Stimulated activated CD8-positive, alpha-beta memory T cell treated with anti-CD3 and anti-CD28 coated beads, Interleukin-2, amount 100 ng/mL, for 48 hours (primary cell): ENCODE measurements around the gene TWF1.
"Not testable (repeated sequence)": the region's sequence is repeated elsewhere in the genome, so short reads cannot be mapped to it uniquely, and the experiment has no call there.

ENCODE experiments used
- DNase-seq, 2 donors: peaks; one replicate each; pipeline ENCODE4 v3.0.0-alpha.2; 2020; ENCODE audit warnings: low read depth in 2 of 2

TWF1 gene

DNA sequence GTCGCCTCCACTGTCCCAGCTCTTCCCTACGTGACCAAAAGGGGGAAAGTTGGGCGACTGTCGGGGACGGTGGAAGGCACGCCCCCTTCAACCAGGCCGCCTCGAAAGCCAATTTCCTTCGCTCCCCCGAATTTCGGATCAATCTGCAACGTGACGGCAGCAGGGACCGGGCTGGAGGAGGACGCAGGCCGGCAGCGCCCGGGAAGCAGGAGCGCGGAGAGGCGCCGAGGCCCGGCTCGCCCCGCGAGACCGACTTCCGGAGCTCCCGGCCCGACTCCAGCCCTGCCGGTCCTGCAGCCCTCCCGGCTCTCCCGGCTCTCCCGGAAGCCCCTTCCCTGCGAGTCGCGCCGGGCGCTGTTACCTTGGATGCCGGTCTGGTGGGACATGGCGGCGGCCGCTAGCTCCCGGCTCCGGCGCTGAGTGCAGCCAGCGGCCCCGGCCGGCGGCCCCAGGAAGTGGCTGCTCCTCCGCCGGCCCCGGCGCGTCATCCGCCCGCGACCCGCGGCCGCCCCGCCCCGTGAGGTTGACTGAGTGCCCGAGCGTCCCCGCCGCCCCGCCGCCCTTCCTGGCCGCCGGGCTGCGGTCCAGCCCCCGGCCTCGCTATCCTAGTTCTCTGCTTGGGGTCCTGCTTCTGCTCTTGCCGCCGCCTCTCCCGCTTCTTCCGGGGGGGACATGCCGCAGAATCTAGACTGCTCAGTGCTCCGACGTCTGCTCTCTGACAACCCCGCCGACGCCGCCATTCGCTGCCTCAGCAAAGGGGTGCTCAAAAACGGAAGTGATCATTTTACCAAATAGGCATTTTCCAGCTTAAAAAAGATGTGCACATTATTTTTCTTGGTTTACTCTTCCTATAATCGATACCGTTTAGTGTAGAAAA, at the start of gene TWF1:
TWF1 (minus strand) TSS at position 458 of the 877 bp plus-strand sequence; CDS start at position 386, 72 bp downstream.
- peak; percentile 80 to 85 for DNase-seq

DNA sequence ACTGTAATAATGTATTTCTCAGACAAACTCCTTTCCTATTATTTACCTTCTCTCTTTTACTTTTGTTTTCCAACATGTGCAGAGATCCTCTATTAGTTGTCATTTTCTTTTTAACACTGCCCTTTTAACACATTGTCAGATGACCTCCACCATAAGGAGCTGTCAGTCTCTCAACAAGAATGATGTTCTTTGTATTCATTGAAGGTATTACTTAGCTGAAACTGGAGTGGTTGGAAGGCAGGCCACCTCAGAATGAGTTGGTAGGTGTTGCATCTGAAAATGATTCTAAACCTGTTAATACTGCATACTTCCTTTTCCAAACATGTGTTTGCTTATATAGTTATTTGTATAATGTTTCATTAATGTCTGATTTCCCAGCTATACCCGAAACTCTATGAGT, 46.6 kb upstream of the TWF1 start:
- no peak for DNase-seq

DNA sequence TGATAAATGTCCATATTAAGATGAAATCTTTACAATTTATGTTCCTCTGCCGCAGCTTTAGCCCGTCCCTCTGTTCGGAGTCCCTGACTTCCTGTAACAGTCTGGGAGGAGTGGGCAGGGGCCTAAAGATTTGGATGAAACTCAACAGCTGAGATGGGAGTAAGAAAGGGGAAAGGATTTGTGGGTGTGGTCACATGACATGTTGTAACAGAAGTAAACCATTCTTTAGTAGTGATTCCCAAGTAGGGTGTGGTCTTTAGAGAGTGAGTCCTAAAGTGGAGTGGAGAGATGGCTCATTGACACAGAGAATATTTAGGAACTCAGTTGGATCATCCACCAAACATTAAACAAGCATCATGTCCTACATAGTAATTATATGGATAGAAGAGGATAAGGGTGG, 42.7 kb upstream of the TWF1 start:
- no peak for DNase-seq

DNA sequence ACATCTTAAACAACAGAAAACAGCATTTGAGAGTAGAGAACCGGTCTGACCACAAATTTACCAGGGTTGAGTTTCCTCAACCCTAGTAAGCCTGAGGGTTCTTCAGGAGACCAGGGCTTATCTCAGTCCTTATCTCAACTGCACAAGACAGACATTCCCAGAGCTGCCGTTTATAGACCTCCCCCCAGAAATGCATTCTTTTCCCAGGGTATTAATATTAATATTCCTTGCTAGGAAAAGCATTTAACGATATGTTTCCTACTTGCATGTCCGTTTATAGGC, 42.0 kb upstream of the TWF1 start:
- no peak for DNase-seq

DNA sequence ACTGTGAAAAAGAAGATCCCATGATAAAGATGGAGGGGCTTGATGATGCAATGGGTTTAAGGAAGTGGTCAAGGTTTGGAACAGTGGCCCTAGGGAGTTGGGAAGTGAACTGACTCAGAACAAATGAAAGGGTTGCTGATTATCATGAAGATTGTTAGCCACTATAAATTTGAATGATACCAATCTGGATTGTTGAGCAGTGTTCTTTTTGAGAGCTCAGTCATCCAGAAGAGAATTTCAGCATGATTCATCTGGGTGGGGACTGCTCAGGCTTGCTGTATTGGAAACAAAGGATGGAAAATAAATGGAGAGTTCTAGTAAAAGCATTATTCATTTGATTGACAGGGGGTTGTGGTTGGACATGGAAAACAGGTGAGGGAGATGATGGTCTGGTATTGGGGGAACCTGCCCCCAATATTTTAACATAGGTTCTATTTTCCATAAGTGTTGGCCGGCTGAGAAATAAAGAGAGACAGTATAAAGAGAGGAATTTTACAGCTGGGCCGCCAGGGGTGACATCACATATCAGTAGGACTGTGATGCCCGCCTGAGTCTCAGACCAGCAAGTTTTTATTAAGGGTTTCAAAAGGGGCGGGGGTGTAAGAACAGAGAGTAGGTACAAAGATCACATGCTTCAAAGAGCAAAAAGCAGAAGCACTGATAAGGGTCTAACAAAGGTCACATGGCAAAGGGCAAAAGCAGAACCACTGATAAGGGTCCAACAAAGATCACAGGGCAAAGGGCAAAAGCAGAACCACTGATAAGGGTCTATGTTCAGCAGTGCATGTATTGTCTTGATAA, 41.5 kb upstream of the TWF1 start:
- DNase-seq = not testable (repeated sequence)

DNA sequence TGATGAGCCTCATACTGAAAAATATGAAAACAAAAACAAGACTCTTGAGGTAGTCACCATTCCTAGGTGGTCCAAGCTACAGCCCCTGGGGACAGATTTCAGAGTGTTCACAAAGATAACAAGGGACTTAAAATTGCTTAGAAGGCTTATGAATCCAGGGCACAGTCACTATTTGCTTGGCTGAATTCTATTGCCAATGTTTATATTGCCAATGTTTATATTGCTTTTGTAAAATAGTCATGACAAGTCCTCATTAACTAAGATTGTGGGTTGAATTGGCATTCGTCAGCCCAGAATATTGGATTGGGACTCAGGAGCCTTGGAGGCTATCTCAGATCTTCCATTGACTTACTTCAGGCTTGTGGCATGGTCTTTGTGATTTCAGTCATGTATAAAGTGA, 36.1 kb upstream of the TWF1 start:
- DNase-seq = no peak

DNA sequence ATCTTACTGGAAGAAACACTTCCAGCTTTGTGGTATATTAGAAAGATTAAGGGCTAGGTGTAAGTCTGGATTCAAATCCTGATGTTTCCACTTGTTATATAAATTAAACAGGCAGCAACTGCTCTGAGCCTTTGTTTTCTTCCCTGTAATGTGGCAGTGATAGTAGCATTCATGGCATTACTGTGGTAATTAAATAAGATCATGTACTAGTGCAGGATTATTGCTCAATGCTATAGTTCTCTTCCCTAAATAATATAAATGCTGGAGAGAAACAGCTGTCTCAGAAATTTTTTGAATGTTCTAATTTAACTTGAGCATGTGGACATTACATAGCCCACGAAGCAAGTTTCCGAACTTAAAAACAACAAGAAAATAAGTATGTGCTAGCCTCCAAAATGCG, 35.1 kb upstream of the TWF1 start:
- no peak for DNase-seq

DNA sequence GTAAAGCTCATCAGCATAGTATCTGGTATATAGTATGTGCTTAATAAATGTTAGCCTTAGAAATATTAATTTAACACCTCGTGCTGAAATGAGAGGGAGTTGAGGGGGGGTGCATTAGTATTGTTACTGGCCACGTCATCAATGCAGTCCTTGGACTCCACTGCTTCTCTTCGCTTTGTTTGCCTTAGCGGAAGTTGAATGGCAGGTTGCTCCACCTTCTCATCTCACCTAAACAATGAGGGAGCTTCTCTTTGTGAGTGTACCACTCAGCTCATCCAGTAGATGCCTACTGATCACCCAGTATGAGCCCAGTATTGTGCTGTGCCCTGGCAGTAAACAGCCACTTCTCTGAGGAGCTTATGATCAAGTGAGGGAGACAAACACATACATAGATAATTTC, 34.2 kb upstream of the TWF1 start:
- no peak for DNase-seq

DNA sequence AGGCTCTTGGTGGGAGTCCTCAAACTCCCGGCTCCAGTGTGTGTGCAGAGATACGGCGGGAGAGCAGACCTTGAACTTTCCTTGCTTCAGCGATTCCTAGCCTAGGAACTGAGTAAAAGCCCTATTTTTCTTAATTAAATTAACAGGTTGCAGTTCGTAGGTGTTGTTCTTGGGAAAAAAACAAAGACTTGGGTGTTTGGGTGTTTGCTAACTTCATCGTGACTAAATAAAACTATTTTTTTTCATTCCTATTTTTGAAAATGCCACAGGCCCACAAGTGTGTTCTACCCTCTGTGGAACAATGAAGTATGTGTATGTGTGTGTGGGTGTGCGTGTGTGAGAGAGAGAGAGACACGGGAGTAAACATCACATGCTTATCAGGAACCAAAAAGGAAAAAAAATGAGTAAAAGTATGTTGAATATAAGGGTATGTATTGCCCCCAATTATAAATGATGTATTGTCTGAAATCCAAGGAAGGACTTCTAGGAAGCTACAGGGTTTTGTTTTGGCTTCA, 30.4 kb upstream of the TWF1 start:
- DNase-seq = no peak

DNA sequence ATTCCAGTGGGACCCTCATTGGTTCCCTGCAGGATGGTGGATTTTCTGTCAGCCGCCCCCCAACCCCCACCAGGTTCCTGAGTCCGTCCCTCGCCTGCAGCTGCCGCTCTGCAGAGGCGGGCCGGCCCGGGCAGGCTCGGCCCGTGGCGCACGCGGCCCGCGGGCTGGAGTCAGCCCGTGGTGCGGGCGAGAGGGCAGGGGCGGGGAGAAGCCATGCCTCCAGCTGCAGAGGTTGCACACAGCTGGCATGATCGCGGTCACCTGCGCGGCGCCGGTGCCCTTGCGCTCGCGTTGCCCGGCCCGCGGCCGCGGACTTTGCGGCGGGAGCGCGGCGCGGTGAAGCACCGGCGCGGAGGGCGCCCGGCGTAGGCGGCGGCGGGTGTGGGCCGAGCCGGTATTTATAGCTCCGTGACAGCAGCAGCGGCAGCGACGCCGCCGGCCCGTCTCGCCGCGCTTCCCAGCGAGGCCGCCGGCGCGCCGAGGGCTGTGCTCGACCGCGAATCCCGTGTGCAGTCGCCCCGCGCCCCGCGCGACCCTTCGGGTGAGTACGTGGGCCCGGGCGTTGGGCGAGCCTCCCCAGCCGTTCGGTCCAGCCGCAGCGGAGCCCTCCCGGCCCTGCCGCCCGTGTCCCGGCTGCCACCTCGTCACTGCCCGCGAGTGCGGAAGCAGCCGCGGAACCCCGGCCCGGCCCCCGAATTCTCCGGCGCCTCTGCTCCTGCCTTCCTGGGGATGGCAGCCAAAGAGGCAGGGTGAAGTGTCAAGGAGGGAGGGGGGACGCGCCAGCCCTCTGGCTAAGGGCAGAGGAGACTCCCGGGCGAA, 29.7 kb upstream of the TWF1 start, which contains the start of gene TMEM117:
TMEM117 (plus strand) TSS at position 426 of the 819 bp plus-strand sequence.
- peak; percentile 30 to 40 for DNase-seq

DNA sequence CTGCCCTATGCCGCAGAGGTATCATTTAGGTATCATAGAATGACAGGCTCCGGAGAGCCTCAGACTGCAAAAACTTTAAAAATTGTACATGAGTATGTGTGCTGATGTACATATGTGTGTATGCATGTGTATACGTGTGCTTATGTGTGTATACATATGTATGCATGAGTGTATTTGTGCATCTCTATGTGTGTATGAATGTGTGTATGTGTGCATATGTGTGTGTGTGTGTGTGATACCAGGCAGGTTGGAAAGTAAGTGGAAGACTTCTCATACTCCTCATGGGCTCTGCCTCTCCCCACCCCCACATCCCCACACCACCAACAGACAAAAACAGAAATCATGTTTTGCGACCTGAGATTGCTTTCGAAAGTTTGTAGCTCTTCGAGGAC, 29.1 kb upstream of the TWF1 start:
- DNase-seq = no peak

DNA sequence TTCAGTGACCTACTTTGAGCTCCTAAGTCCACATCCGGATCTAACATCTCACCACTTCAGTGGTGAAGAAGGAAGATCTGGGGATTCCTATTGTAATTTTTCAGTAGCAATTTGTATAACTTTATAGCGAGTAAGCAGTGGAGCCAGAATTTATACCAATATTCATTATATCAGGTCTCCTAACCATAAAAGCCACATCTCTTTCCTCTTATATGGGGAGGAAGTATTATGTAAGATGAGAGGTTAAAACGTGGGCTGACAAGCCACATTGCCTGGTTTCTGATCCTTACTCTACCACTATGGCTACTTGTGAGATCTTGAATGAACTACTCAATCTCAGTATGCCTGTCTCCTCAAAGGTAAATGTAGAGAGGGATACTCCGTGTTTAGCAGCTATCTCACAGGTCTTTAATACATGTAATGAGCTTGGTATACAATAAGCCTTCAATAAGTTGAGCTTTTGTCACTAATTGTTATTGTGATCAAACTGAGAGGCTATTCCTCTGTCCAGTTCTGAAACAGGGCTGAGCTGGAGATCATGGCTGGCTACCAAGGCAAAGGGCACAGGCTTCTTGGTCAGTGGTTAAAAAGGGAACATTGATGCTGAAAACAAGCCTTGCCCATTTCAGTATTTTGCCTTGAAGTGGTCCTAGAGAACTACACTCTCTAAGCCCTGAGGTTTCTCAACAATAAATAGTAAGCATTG, 26.5 kb upstream of the TWF1 start:
- DNase-seq = no peak

DNA sequence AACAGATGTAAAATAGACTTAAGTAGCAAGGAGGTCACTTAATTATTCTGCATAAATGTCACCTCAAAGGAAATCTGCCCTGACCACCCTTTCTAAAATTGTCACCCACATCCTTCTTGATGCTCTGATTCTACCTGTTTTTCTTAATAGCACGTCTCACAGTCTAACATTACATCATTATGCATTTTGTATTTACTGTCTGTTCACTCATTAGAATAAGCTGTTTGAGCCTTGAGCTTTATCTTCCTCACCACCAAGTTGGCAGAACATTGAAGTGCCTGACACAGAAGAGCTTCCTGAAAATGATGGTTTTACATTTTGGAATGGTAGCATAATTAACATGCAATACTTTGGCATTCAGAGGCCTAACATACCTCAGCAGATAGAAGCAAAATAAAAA, 21.0 kb upstream of the TWF1 start:
- DNase-seq = no peak

DNA sequence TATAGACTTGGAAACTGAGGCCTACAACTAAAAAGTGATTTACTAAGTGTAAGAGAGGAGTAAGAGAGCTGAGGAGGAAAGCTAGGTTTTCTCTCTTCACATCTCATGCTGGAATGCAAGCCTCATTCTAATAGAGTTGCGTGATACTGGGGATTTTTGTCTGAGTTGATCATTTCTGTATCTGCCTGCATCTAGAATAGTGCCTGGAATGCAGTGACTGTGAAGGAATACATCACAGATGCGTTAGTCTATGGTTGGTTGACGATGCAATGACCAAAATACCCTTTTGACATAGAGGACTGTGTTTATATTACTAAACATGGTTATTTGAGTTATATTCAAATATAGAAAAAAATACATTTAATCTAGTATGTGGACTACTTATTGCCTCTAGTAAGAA, 20.6 kb upstream of the TWF1 start:
- DNase-seq = no peak

DNA sequence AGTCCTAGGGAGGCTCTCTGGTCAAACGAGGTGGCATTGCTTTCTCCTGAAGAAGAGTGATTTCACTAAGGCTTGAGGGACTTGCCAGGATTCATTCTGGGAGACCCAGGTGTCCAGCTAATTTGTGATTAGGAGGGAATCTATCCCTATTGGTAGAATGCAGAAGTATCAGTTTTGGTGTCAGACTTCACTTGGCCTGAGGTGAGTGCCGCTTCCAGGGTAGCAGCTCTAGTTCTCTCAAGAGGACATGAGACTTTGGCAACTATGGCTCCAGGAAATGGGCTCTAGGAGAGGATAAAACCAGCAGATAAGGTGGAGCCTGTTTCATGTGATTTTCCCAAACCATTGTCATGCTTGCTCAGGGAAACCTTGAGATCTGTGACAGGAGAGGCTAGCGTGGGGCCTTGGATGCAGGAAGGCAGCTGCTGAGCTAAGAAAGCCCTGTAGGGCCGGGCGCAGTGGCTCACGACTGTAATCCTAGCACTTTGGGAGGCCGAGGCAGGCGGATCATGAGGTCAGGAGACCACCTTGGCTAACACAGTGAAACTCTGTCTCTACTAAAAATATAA, 18.2 kb upstream of the TWF1 start:
- DNase-seq = no peak

DNA sequence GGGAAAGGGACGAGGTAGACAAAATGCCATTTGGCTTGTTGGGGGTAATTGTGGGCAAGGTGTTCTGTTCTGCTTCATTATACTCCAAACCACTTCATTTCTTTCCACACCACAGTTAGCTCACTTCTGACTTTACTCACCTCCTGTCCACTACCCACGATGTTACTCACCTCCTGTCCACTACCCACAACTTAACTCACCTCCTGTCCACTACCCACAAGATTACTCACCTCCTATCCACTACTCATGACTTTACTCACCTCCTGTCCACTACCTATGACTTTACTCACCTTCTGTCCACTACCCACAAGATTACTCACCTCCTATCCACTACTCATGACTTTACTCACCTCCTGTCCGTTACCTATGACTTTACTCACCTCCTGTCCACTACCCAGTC, 10.1 kb upstream of the TWF1 start:
- no peak for DNase-seq

DNA sequence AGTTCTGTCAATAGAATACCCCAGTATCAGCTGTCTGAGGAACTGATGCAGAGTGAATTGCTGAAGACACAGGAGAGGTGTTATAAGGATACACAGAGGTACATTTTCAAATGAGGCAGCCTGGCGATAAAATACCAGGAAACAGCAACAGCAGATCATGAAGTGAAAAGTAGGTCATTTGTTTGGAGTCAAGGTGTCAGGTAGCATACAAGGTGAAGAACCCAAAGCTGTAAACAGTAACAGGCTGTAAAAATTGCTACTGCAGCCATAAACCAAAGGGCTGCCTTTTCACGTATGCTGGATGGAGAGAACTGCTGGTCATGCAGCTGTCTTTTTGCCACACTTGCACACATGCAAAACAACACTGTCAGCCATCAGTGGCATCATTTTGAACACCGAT, 9.3 kb upstream of the TWF1 start:
- no peak for DNase-seq

DNA sequence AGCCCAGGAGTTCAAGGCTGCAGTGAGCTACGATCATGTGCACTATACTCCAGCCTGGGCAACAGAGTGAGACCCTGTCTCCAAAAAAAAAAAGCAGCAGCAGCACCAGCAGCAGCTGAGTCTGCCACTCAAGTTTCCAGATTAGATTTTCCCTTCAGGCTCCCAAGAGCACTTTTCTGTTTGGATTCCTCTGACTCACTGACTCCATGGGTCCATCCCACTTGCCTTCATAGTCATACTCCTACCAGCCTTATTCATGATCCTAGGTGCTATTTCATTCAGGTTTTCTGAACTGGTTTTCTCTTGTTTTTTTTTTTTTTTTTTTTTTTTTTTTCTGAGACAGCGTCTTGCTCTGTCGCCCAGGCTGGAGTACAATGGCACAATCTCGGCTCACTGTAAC, 6.8 kb upstream of the TWF1 start:
- no peak for DNase-seq

DNA sequence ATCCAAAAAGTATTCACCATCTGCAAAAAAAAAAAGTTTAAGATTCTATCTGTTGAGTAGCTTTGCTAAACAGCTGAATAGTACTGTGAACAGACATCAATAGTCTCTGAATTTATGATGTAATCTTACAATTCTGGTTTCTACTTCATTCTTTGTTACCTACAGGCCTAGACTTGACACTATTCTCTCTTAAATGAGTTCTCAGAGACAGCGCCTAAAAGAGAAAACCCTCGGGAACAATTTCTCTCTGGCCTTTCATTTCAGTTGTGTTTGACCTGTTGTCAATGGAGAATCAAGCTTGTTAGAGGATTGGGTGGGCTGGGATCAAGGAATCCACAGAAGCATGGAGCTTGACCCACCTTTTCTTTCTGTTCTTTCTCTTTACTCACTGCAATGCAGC, 5.9 kb upstream of the TWF1 start:
- no peak for DNase-seq

DNA sequence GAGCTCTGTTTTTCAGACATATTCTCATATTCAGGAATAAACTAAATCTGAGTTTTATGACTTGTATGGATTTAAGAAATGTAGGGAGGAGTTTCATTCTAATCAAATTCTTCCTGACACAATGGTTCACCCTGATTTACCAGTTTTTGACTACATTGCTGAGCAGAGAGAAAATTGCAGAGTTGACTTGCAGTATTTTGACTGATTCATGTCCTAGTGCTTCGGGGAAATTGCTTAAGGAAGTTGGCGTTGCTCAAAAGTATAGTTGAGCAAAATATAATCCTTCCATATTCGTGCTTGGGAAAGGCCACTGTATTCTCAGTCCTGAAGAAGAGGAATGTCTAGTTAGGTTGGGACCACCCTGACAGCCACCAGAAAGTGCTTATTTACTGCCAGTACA, 1.3 kb upstream of the TWF1 start:
- no peak for DNase-seq

DNA sequence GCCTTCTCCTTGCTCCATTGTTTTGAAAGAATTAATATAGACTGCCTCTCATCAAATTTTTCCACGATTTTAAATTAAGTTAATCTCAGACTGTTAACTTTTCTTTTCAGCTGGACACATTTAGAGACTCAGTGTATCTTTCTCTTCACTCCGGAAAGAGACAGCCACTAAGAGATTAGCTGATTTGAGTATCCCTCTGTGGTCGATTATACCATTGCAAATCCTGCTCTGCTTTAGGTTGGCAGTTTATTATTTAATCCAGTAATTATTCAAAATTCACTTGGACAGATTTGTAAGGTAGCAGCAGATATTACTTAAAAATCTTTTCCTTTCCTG, 588 bp upstream of the TWF1 start:
- DNase-seq = no peak
